HG03039 (cell line): ENCODE results near the gene FNTB.

Experiments
- ATAC-seq: cut with Tn5 transposase; IDR thresholded peaks from one replicate; pipeline ENCODE4 v1.9.1; 2021; ENCODE audit warnings: mild to moderate bottlenecking, moderate library complexity; ENCODE audit not compliant: unreplicated experiment

Gene FNTB

DNA sequence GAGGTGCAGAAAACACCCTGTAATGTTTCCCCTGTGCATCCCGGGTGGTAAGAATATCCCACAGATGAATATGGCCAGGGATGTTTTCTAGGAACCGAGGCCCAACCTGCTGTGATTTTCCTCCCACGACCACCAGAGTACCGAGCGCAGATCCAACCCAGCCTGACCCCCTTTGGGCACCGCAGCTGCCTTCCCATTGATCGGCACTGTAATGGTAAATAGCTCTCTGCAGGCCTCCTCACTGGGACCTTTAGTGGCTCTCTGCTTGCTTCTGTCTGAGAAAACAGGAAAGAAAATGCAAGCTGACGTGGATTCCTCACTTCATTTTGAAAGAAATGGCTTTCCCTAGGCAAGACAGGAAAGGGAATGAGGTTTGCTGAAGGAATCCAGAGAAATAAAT is 12.1 kb upstream of the FNTB start:
- no peak for ATAC-seq

DNA sequence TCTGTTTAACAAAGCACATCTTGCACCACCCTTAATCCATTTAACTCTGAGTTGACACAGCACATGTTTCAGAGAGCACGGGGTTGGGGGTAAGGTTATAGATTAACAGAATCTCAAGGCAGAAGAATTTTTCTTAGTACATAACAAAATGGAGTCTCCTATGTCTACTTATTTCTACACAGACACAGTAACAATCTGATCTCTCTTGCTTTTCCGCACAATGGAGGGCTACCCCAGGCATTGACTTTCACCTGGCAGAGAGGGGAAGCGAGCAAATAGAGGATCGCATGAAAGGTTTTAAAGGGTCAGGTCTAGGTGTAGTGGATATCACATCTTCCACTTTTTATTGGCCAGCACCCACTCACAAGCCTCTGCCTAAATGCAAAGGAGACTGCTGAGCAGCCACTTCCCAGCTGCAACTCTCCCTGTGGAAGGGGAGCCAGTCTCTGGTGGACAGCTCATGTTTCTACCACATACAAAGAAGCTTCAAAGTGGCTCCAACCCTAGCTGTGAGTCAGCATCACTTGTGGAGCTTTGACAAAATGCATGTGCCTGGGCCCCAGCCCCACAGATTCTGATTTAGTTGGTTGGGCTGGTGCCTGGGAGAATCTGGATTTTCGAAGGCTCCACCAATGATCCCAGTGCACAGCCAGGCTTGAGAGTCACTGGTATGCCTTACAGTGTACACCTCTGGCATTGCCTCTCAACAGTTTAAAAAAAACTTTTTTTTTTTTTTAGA is 7.2 kb upstream of the FNTB start:
- no peak for ATAC-seq

DNA sequence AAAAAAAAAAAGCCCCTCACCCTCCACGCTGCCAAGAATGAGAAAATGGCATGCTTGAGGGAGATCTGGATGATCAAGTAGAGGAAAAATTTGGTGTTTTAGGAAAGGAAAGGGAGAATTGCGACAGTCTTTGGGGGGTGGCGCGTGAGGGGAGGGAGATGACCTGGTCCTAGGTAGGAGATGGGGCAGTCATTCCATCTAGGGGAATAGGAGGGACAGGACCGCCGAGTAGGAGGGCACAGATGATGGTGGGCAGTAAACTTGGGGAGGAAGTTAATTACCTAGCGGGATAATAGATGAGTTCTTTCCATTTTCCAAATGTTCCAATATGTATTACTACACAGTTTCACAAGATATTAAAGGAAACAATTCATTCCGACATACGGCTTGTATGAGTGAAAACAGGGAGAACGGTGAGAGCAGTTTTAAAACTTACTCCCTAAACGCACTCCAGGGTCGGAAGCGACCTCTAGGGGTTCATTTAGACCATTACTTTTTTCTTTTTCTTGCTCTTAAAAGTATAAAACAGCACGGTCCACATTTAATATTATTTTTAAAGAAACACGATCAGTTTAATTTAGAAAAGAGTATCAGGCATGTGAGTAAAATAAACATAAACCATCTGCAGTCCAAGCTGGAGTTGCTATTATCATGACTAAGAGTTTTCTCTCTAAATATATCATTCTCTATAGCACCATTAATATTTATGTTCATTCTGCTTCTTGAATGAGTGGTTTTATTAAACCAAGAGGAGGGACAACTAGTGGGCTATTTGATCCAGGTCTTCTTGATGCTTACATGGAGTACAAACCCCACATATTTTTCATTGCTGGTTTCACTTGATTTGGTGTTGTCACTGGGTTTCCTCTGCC is 3.0 kb upstream of the FNTB start:
- no peak for ATAC-seq

DNA sequence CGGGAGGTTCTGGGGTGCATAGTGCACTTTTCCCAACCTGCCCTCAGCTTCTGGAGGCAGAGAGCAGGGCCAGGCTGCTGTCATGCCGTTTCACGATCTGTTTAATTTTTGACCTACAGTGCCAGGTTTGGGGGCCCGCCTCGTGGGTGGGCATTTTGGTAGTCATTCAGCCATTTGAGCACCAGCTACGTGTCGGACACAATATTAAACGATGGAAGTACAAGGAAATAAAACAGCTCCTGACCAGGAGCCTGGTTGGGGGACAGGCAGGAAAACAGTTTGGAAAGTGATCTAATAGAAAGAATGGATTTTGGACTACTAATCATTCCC is 708 bp downstream of the FNTB start:
- no peak for ATAC-seq

DNA sequence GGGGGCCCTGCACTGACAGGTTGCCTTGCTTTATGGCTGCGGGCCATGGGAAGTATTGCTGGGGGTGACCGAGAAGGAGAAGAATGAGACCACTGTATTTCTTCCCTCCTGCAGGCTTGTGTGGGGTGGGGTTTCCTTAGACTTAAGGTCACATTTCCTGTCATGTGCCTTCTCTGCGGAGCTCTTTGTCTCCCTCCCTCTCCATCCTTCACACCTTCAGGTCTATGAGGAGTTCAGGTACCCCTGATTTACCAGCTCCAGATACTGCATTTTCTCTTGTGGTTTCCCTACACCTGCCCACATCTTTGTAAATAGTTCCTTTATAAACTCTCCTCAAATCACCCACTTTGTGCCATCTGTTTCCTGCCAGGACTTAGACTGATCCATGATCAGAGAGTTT is 3.6 kb downstream of the FNTB start:
- no peak for ATAC-seq

DNA sequence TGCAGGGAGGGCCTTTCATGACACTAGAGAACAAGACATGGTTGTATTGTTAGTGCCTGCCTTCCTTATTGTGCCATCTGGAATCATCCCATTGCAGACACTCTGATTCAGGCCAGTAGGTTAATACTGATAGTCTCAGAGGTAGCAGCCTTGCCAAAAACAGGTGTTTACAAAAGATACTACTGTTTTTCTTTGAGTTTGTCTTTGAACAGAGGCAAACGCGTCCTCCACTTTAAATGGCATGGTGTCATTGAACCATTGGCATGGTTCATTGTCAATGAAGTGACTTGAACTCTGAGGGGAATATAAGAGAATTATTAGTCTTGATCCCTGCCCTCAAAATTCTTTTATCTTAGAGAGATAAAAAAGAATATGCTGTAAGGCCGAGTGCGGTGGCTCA is 4.2 kb downstream of the FNTB start:
- ATAC-seq: no peak

DNA sequence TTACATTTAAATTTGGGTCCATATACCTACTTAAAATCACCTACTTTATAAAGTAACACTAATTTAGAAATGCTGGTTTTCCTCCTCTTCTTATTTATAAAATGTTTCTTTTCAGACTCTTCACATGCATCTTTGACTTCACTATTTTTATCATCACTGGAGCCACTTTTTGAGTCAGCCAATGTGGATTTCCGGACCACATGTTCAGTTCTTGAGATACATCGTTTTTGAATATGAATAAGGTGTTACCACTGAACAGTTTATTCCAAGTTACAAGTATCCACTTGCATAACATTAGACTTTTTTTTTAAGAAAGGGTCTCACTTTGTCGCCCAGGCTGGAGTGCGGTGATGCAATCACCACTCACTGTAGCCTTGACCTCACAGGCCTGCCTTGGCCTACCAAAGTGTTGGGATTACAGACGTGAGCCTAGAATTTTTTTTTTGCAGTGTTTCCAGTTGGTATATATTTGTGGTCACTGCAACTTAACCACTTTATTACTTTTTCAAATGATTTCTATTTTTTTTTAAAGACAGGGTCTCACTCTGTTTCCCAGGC is 5.7 kb downstream of the FNTB start:
- ATAC-seq: no peak

DNA sequence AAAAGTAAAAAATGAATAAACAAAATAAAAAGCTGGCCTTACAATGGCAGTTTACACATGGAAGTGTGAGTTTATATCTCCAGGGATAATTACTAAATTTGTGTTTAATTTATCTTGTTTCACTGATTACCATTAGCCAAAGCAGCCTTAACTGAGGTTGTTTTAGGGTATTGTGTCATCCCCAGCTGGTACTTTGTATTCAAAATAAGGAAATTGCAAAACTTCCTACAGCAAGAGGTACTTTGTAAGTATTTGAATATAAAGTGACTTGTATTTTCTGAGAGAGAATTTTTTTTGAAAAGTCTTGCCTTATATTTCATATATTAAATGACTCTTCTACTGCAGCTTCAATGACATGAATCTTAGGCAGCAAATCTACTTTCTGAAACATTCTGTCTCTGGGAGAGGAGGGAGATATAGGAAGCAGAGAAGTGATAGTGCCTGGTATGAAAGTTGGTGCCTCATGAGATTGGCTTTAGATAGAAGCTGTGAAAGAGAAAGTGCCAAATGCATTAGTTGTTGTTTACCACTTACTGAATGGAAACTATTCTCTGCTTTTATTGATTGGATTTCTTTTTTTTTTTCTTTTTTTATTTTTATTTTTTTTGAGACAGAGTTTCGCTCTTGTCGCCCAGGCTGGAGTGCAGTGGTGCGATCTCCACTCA is 6.7 kb downstream of the FNTB start:
- ATAC-seq: no peak

DNA sequence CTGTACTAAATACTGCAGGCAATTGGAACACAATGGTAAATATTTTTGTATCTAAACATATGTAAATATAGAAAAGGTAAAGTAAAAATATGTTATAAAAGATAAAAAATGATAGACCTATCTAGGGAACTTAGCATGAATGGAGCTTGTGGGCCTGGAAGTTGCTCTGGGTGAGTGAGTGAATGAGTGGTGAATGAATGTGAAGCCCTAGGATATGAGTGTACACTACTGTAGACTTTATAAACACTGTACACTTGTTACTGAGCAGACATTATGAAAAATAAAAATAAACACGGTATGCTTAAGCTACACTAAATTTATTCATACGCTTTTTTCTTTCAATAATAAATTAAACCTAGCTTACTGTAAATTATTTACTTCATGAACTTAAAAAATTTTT is 7.8 kb downstream of the FNTB start:
- ATAC-seq: no peak

DNA sequence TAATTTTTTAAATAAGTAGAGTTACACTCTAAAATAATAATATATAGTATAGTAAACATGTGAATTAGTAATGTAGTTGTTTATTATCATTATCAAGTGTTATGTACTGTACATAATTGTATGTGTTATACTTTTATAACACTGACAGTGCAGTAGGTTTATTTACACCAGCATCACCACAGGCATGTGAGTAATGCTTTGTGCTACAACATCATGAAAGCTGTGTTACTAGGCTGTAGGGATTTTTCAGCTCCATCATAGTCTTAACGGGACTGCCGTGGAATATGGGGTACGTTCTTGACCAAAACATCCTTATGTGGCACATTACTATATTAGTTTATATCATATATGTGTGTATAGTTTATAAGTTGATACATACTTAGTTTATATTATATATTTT is 8.6 kb downstream of the FNTB start:
- ATAC-seq: no peak

DNA sequence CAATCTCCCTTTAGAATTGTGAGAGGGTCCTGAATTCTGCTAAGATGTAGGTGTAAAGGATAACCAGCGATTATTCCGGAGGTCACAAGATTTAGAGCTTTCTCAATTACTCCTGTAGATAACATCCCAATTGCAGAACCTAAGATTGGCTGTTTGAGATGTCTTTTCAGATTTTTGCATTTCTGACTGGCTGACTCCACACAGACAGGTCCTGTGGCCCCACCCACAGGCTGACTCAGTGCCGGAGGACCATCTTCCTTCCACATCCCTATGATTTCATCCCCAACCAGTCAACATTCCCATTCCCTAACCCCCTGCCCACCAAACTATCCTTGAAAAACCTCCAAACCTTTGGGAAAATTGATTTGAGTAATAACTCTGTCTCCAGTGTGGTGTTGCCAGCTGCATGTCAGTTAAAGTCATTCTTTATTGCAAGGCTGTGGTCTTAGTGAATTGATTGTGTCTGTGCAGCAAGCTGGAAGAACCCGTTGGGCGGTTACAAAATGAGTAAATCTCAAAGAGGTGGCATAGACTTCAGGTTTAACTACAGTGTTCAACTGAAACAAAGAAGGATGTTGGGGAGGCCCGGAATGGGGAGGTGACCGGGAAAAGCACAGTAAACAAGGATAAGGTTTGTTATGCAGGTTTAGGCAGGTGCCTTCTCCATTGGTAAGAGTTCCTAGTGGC is 10.6 kb downstream of the FNTB start:
- ATAC-seq: no peak

DNA sequence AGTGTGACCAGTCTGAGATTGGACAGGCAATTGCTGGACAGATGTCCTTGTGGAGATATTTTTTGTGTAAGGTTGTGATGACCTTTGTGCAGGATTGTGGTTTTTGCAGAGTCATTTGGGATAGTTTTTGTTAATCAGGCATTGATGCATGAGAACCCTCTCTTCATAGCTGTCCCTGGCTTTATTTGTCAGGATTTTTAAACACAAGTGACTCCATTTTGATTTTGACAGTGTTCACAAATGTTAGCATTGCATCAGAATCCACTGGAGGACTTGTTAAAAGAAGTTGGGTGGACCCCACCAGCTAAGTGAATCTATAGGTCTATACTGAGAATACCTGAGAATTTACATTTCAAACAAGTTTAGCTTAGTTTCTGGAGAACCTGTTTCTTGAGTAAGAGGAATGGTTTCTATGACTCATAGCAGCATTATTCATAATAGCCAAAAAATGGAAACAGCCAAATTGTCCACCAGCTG is 11.8 kb downstream of the FNTB start:
- ATAC-seq: no peak

DNA sequence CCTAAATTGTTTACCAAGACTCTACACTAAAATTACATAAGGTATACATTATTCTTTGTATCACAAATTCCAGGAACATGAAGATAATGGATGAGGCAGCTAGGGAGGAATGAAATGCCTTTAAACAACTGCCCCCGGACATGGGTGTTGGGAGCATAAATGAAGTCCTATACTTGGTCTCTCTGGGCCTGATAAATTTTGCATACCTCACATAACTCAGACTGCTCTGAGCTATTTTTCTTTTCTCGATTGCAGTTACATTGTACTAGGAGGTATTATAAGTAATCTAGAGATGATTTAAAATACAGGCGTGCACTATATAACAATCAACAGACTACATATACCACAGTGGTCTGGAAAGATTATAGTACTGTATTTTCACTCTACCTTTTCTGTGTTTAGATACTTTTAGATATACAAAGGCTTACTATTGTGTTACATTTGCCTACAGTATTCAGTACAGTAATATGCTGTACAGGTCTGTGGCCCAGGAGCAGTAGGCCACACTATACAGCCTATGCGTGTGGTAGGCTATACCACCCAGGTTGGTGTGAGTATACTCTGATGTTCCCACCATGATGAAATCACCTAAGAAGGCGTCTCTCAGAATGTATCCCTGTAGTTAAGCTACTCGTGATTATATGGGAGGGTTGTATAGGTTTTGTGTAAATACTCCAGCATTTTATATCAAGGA is 14.3 kb downstream of the FNTB start:
- no peak for ATAC-seq

DNA sequence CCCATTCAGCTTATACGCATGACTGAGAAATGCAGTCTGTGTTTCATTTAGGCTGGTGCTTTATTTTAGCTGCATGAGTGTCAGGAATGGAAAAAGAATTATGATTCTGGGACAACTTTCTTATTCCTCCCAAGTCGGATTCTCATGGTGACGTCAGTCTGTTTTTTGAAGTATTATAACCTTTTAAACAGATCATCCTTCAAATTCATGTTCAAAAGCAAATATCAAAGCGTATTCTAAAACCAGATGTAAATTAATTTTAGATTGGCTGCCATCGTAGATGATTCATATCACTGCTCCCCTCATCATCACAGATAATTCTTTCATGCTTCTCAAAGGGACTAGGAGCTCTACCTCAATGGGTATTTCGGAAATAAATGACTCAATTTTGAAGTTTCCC is 15.0 kb downstream of the FNTB start:
- no peak for ATAC-seq

DNA sequence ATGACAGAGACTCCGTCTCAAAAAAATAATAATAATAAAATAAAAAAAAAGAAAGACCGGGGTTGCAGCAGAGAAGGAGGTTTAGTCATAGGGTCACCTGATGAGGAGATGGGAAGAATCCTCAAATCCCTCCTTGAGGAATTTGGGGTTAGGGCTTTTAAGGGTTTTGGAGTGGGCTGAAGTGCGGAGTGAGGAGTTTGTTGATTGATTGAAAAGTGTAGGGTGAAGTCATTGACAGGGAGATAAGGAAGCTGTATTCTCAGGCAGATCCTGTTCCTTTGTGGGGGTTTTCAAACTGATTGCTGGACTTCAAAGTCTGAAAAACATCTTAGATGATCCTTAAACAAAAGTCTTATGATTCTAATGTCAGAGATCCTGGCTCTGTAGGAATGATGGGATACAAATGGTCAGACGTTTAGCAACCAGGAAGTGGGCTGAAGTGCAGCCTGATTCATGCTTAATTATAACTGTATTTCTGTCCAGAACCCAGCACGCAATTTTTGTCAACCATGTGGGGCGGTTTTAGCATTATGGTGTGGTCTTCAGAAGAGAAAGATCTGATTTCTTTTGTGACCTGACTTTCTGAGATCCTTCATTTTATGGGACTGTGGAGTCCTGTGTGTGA is 16.0 kb downstream of the FNTB start:
- ATAC-seq: no peak

DNA sequence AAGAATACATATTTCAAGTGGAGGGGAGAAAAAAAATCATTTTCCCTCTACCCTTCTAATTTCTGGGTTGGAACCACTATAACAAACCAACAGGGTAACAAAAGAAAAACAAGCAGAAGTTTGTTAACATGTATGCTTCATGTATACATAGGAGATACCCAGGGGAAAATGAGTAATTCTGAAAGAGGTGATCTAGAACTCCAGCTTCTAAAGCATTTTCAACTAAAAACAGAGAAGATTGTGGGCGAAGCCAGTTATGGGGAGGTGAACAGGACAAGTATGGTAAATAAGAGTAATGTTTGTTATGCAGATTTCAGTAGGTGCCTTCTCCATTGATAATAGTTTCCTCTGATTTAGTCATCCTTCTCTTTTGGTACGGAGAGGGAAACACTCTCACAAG is 16.7 kb downstream of the FNTB start:
- ATAC-seq: no peak

DNA sequence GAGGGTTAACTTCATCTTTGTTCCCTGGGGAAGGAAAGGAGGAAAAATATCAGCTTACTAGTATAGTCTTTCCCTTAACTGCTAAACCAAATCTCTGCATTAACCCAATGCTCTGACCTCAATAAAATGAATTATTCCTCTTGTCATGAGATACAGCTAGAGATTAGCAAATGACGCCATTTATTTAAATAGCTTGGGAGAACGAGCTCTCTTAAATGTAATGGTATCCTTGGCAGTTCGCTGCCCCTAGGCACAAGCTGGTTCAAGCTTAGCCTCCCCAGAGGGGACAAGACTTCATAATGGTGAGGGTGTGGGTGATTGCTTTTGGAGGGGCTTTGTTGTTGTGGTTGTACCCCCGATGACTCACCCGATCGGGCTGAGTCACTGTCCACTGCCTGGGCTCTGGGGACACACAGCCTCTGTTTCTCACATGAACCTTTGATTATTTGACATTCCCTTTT is 19.6 kb downstream of the FNTB start:
- no peak for ATAC-seq

DNA sequence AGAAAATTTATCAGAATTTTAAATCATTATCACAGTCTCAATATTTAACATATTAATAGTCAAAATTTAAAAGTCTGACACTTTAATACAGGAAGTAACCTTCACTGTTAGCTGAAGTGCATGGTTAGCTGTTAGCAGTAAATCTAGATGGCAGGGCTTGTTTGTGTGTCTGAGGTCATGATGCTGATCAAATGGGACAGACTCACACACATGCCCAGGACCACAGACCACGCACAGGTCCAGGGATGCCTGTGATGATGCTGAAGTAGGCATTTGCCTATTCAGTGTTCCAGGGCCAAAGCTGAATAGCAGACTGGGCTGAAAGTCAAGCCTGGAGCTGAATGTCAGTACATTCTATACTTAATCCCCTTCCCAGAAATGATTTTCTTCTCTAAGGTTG is 20.5 kb downstream of the FNTB start:
- no peak for ATAC-seq

DNA sequence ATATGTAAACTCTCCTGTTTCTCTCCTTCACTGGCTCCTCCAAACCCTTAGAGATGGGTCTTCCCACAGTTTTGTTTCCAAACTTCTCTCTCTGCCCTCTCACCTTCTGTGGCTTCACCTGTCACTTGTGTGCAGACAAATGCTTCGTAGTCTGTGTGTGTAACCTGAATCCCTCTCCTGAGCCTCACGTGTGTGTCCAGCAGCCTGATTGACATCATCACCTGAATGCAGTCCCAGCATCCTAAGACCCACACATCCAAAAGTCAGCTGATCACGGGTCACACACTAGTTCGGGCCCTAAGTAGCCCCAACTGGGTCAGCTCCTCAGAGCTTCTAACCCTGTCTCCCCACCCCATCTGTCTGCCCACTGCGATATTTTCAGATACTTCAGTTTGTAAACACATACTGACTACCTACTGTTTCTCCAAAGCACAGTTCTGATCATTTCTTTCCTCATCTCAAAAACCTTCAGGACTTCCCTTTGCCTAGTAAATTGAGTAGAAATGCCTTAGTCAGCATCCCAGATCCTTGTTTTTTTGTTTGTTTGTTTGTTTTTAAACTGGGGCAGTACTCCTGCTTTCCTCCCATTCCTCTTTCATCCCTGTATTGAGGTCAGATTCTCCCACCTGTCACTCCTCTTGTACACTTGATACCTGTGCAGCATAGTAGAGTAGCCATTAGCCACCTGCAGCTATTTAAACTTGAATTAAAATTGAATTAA is 23.7 kb downstream of the FNTB start:
- ATAC-seq: no peak
